SK-N-MC (cell line): ENCODE results near the gene RAB11FIP3.

Source experiments
- EZH2 ChIP-seq: fragments of 200-600 bp; sonication (generic); IDR thresholded peaks from one replicate; pipeline ENCODE4 v1.6.1; 2017; ENCODE audit warnings: antibody characterized with exemption
- FOXP2 ChIP-seq: optimal IDR thresholded peaks from 2 replicates; pipeline ENCODE3; 2011; ENCODE audit warnings: mild to moderate bottlenecking, moderate library complexity; ENCODE audit not compliant: insufficient read depth; ENCODE audit errors: extremely low read length, control extremely low read depth
- POLR2AphosphoS5 ChIP-seq: IDR thresholded peaks from 2 replicates; pipeline ENCODE4 v1.6.1; 2012; ENCODE audit warnings: mild to moderate bottlenecking, low read depth, low read length, borderline replicate concordance

- no peak for TF ChIP-seq EZH2
- TF ChIP-seq POLR2AphosphoS5, result no peak
- TF ChIP-seq FOXP2, result no peak
Observed at GRCh38 chr16:441447-441846, 16.0 kb downstream of the RAB11FIP3 start.
